ENCODE measurements around the gene PHYKPL.

The PHYKPL gene

DNA sequence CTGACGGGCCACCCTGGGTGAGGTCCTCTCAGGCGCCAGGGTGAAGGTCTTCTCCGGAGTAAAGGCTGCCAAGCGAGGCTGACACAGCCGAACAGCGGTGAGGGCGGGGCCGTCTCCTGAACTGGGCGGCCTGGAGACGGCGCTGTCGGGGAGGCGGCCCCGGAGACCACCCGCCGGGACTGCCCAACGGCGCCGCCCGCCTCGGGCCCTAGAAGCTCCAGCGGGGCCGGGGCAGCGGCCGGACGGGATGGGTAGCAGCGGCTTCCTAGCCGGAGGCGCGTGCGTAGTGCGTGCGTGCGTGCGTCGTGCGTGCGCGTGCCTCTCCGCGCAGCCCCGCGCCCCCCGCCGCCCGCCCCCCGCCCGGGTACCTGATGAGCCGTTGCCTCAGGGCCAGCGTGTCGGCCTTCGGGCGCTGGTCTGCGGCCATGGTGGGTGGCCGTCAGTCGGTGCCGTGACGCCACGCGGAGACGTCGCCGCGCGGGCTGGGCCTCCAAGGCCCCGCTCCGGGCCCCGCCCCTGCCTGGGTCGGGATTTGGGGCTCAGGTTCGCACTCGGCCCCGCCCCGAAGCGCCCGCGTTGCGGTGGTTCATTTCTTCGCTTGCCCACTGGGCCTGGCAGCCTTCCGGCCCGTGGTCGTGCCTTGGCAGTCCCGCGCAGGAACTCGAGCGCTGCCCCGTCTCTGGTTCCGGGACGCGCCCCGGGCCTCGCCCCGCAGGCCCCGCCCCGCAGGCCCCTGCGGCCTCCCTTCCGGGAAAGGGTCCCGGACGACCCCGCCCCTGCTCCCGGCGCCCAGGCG lies at the start of gene PHYKPL:
Gene PHYKPL (minus strand): TSS at position 679 of the 796 bp plus-strand sequence. CDS start 252 bp downstream, at position 427.
- peak in 3 of 4 experiments; percentile 37 to 74 (median 50) for DNase-seq

DNA sequence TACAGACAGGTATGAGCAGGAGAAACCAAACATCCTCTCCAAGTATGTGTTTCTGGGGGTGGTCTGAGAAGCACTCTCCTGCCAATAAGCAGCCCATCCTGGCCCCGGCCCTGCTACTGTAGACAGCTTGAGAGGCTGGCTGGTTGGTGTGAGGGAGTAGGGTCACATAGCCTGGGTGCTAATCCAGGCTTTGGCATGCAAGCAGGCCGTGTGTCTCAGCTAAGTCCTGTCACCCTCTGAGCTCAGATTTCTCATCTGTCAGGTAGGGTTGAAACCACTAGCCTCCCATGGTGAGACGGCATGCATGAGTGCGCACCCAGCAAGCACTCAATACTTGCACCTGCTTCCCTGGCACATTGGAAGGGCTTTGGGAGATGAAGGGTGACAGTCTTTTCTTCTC lies 49.8 kb upstream of the PHYKPL start:
- DNase-seq, result no peak

GRCh38 chr5:178281331-178281730 lies 48.7 kb upstream of the PHYKPL start:
- no peak for DNase-seq

- no peak for DNase-seq
These were observed 48.0 kb upstream of the PHYKPL start for GRCh38 chr5:178280631-178281030.

- peak in 3 of 4 experiments; percentile 28 to 50 (median 31) for DNase-seq
These were observed 47.3 kb upstream of the PHYKPL start for GRCh38 chr5:178279723-178280438.

DNA sequence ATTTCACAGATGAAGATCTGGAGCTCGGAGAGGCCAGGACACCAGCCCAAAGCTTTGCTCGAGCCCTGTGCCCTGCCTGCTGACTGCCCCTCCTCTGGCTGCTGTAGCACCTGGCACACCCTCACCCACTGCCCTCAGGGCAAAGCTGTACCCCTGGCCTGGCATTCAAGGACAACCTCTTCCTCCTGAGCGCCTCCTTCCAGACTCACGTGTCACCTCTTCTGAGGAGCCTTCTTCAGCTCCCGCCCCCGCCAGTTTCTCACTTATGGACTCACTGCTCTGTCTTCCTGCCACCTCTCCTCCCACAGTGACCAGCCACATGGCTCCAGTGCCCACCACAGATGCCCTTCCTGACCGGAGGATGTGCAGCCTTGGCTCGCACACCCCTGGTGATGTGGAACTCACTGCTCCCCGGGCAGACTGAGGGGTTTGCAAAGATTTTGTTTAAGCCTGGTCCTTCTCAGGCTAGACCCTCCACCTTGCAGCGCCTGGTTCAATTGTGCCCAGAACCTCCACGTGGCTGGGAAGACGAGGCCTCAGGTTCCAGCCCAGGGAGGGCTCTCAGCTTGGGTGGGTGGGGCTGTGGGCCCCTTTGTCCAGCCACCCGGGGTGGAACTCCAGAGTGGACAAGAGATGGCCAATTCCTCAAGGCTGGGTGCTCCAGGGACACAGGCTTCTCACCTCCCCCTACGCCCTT lies 46.6 kb upstream of the PHYKPL start:
- DNase-seq, result no peak

DNA sequence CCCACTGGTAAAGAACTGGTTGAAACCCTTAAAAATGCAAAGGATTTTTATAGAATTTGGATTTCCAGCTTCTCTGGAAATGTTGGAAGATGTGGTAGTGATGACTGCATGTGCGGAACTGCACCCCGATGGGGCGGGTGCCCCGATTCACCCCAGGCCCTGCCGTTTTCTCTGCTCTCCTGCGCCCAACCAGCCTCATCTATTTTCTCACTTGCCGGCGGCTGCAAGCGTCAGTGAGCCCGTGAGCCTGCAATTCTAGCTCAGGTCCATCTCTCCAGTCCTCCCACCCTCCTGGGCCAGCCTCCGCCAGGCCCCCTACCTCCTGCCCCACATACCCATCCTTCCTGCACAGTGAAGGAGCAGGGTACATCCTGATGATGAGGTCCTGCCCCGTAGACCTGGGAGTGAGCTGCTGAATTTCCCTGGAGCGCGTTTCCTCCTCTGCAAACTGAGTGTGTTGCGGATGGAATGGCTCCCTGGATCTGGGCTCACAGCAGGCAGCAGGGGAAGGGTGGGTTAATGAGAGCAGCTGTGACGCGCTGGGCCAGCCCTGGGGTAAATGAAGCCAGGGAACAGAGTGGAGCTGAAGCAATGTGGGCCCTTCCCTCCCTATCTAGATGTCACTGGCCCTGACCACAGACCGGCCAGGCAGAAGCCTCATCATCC lies 45.9 kb upstream of the PHYKPL start:
- DNase-seq, result no peak

DNA sequence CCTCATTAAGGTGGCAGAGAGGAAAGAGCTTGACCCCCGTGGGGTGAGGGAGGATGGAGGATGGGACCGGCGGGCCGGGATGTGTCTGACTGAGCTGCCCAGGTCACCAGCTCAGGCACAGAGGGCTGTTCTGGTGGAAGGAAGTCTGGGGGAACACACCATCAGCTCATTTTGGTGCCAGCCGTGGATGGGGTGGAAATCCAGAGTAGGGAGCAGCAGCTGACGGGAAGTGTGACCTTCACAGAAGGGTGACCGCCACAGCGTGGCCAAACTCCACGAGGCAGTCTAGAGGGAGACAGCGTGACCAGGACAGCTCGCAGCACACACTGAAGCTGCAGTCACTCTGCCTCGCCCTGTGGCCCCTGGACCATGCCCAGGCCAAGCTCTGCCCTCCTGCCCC lies 45.3 kb upstream of the PHYKPL start:
- no peak for DNase-seq

- no peak for DNase-seq
These were observed 44.7 kb upstream of the PHYKPL start for GRCh38 chr5:178277346-178277745.

DNA sequence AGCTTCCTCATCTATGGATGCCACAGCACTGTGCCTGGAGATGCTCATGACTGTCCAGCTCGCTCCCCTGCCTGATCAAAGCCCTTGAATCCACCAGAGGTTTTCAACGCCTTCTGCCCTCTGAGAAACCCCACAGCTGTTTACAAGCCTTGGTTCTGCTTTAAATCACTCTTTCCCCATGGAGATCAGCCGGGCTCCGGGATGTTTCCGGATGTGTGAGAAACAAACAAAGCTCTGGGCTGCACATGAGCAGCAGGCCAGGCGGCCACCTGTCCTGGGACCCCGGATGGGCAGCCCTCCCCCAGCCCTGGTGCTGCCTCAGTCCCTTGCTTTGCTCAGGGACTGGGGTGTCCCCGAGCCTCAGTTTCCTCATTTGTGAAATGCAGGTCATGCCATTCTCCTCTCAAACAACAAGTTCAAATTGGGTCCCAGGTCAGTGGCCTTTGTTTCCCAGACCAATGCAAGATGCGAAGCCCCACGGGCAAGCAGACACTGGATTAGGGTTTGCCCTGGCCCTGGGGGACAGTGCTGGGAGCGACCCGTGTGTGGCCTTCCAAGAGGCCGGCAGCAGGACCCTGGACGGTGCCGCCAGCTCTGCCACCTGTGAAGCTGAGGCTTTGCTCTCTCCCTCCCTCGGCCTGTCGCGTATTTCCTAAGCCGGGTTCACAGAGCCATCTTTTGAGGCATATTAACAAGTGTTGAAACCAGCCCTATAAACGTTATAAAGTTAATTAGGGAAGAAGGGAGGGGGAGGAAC lies 42.4 kb upstream of the PHYKPL start:
- no peak for DNase-seq

- DNase-seq, result no peak
These were observed 41.3 kb upstream of the PHYKPL start for GRCh38 chr5:178273665-178274541.

DNA sequence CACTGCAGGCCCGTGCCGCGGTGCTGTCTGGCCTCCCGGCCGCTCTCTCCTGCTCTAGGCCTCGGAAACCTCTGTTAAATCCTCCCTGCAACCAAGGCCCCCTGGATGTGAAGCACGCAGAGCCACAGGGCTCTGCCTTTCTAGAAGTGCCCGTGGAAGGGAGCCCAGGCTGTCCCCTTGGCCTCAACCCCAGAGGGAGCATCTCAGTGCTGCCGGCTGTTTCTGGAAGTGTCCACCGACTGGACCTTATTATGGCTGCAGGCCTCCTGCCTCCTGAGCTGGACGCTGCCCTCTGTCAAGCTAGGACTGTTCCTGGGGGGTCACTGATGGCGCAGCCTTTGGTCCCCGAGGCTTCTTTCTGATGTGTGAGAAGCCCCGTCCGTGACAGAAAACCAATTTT lies 40.4 kb upstream of the PHYKPL start:
- DNase-seq, result no peak

DNA sequence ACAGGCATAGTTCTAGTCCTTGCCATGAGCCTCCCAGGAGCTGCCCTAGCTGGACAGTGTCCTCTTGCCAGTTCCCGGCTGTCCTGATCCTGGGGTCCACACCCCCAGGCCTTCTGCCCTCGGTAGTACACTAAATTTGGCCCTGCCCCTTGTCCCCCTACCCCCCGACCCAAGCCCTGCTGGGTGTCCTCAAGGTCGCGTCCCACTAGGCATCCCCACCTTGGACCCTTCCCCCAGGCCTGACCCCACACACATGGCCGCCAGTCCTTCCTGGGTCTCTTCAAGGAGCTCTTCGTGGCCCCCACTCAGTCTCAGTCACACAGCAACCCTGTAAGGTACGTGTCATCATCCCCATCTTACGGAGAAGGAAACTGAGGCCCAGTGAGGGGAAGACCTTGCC lies 40.0 kb upstream of the PHYKPL start:
- no peak for DNase-seq

DNA sequence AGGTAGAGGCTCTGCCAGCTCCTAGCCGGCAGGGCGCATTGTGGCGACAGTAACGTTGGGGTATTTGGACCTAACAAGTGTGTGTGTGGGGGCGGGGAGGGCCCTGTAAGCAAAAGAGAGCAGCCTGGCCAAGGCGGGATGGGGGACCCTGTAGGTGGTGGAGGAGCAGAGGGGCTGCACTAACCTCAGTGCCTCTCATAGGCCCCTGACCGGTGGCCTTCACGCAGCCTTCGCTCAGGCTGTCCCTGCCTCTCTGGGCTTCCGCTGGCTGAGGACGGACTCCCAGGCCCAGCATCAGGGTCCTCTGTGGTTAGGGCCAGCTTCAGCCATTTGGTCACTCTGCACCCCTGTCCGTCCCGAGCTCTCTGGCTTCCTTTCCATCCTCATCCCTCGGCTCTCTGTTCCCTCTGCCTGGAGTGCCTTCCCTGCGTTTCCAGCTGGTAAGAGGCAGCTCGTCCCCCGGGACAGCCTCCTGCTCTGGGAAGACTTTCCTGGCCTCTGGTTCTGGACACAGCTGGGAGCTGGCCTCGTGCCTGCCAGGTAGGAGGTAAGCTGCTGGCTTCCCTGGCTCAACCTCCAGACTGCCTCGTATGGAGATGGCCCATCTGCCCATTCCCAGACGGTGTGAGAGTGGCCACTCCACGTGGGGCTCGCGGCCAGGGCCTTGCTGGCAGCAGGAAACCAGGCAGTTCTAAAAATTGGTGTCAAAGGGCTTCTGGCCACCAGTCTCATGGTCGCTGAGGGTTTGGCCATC lies 39.3 kb upstream of the PHYKPL start:
- no peak for DNase-seq

GRCh38 chr5:178271231-178271630 lies 38.6 kb upstream of the PHYKPL start:
- no peak for DNase-seq

- DNase-seq, result no peak
These were observed 36.9 kb upstream of the PHYKPL start for GRCh38 chr5:178269499-178269898.

GRCh38 chr5:178267876-178268275 lies 35.3 kb upstream of the PHYKPL start:
- DNase-seq, result no peak

DNA sequence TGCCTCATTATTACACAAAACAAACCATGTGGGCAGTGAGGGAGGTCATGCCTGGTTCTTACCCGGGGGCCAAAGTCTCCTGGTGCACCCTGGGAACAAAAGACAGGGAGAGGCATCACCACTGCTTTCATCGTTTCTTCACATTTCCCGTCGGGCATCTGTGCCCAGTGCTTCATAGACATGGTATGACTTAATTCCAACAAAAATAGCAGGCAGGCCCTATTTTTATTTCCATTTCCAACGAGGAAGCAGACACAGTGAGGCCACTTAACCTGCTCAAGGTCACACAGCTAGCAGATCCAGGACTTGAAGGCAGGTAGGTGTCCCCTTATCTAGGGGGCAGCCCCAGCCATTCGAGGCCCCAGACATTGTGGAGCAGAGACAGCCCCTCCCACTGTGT lies 34.6 kb upstream of the PHYKPL start:
- no peak for DNase-seq

DNA sequence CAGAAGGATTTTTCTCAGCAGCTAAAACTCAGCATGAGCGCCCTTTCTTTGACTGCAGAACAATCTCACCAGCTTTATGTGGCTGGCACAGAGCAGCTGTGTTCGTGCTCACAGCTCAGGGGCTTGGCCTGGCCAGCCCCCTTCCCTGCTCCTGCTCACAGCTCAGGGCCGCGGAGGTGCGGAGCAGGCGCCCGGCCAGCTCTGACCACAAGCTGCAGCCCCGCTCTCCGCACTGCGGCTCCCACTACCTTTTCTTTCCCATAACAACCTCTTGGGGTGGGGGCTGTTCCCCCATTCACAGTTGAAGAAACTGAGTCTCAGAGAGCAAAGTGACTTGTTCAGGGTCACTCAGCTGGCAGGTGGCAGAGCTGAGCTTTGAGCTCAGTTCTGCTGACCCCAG lies 34.0 kb upstream of the PHYKPL start:
- DNase-seq, result no peak

- DNase-seq, result no peak
These were observed 33.1 kb upstream of the PHYKPL start for GRCh38 chr5:178265746-178266145.

DNA sequence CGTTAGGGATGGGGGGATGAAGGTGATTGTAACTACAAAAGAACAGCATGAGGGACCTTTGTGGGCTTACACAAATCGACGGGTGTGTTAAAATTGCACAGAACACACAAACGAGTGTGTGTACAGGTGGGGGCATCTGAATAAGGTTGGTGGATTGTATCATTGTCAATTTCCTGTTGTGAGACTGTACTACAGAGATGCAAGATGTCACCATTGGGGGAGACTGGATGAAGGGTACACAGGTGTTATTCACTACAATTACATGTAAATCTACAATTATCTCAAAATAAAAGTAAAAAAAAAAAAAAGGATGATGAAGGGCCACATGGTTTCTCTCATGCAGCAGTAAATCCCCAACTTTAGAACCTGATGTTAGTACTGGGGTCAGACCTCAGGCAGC lies 31.4 kb upstream of the PHYKPL start:
- no peak for DNase-seq

Data from activated naive CD4-positive, alpha-beta T cell (primary cell).